CD4-positive, alpha-beta T cell treated with Interleukin-4 for 4 hours (primary cell): Measurements from ENCODE around the gene SEH1L.
"Not testable (repeated sequence)": the region's sequence is repeated elsewhere in the genome, so short reads cannot be mapped to it uniquely, and the experiment has no call there.

Source experiments
- DNase-seq: peaks from one replicate; pipeline ENCODE4 v3.0.0-alpha.2; 2020

SEH1L gene

DNA sequence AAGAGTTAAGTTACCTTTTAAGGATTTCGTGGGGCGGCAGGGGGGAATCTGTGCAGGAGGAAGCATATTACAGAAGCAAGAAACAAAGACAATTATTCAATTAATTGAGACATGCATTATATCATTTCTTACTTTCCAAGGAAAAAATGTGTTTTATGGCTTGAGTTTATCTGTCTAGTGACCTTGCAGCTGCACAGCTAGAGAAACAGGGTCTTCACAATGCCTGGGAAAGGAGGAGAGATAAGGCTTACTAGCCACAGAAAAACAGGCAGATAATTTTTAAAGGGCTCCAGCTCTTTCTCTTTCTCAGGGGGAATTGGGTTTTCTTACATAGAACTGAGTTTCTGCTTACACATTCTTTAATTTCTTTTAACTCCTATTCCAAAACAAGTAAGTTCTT lies 49.5 kb downstream of the SEH1L start:
- not testable (repeated sequence) for DNase-seq

DNA sequence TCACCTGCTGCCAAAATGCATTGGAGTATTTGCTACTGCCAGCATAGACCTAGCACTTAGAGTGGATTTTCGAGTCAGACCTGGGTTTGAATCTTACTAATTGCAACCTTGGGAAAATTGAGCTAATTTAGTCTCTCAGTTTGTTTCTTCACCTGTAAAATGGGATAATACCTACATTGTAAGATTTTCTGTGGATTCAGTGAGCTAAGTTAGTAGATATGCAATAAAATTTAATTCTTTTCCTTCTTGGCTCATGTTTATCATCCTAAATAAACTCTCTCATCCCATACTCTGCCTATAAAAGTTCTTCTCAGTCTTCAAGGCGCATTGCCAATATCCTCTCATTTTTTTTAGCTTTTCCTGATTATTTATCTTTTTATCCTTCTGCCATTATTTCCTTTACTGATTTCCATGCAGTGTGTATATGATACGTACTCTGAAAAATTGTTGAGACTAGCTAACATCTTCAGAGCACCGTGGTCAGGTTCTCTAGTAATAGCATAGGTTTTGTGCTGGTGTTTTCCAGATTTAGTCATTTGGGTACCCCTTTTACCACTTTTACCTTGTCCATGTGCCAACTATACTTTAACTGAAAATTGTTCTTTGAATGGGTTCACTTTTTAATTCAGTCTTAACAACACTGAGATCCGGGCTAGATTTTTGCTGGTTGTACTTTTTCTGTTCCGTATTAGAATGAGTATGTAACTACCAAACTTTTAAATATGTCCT lies 50.7 kb downstream of the SEH1L start:
- no peak for DNase-seq

DNA sequence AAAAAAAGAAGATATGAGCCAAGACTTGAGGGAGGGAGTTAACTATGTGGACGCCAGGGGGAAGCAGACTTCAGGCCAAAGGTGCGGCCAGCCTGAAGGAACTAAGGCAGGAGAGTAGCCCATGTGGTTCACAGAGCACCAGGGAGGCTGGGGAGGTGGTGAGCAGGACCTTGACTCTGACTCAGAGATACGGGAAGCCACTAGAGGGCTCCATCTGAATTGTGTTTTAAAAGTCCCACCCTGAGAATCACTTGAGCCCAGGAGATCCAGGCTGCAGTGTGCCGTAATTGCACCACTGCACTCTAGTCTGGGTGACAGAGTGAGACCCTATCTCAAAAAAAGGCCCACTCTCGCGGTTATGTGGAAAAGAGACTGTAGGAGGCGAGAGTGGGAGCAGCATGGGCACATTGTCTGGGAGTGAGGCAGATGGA lies 55.7 kb downstream of the SEH1L start:
- no peak for DNase-seq

DNA sequence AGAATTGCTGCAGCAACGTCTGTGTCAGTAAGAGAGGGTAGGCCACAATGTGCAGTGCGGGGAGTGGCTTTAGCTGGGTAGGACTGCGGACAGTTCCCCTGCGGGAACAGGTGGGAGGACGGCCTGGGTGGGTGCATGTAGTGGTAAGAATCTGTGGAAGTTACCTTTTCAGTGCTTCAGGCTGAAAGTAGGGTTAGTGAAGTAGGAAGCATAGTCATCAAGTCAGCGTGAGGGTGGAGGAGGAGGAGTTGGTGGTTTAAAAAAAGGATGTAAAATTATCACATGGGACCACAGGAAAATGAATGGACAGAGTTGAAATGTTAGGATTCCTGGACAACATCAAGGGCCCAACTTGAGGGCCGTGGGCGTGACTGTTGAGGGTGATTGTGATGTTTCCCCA lies 56.6 kb downstream of the SEH1L start:
- no peak for DNase-seq

DNA sequence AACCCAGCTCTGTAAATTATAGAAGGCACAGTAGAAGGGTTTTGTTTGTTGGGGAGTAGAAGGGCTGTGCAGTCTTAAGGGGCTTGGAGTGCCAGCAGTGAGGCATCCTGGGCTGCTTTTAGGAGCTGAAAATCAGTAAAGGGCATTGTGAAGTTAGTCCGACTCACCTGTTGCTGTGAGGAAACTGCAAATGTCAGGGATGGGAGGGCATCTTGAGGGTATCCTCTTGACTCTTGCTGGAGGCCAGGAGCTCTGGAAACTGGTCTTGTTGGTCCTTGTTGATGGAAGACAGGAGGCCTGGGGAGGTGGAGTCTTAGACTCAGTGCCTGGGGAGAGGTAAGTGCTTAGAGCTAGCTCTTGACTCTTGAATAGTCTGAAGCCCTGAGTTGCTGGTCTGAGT lies 57.5 kb downstream of the SEH1L start:
- DNase-seq: no peak

DNA sequence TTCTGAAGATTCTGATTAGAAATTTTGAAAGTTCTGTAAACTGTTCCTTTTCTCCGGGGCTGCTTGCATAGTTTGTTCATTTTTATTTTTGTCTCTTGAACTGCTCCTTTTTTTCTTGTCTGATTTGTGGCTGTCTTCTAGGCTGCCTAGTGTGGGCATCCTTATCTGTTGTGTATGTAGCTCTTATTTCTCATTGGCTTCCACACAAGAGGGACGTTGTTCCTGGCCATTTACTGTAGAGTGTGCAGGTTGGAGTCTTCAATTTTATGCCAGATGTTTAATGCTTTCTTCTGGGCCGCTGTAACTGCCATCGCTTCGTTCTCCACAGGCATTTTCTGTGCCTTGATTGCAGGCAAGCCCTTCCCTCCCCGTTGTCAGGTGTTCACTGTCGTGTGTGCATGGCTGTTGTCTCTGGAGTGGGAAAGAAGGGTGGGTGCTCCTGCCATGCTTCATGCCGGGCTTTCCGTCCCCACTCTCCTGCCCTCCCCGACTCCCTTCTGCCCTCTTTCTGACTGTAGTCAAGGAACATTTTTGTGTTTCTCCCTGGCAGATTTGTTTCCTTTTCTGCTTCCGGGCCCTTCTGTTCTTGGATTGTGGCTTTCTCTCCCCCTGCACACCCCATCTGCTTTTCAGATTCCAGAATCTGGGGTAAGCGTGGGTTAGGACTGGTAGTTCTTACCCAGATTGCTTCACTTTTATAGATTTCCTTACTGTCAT lies 58.9 kb downstream of the SEH1L start:
- DNase-seq: no peak

DNA sequence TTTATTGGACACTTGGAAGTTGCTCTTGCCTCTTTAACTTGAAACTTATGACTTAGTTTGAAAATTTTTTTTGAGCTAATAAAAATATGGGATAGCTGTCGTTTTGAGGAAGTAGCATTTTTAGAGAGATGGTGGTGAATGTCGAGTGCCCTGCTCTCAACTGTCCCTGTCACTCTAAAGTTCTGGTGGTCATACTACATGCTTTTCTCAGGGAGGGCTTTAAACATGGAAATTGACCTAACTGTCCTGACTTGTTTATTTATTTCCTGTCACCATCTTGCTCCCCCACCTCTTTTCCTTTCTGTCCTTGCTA lies 59.4 kb downstream of the SEH1L start:
- no peak for DNase-seq

DNA sequence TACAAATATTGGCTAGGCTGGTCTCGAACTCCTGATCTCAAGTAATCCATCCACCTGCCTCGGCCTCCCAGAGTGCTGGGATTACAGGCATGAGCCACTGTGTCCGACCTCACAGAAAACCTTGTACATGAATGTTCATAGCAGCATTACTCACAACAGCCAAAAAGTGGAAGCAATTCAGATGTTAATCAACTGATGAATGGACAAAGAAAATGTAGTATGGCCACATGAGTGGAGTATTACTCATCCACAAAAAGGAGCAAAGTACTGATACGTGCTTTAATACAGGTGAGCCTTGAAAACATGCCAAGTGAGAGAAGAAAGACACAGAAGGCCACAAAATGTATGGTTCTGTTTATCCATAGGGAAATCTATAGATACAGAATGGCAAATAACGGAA lies 63.9 kb downstream of the SEH1L start:
- no peak for DNase-seq

DNA sequence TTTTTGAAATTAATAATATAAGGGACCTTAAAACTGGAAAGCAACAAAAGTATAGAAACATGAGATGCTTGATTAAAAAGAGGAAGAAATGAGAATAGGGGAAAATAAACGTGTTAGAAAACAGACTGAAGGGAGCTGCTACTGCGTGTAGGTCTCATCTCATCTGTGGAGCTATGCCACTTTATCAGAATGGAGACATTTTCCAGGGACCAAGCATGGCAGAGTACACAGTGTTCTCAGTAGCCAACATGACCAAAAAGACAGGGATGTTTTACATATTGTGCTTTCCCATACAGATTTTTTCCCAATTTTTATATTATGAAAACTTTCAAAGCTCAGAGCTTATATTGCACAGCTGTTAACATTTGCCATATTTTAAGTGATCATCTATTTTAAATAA lies 66.4 kb downstream of the SEH1L start:
- DNase-seq: no peak

DNA sequence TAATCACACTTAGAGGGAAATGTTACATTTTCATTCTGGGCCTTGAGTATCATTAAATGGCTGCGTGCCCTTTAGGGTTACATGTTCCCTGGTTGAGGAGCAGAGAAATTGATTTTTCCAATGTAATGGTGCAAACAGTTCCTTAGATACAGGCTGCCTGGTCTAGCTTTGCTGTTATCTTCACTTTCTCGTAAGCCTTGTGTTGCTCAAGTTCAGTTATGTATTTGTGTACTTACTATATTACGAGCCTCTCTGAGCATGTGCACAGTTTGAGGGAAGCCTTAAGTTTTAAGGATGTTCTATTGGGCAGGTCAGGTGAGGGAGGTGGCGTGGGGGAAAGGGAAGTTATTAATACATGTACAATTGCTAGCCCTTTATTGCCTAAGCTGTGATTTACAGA lies 67.0 kb downstream of the SEH1L start:
- DNase-seq: no peak

DNA sequence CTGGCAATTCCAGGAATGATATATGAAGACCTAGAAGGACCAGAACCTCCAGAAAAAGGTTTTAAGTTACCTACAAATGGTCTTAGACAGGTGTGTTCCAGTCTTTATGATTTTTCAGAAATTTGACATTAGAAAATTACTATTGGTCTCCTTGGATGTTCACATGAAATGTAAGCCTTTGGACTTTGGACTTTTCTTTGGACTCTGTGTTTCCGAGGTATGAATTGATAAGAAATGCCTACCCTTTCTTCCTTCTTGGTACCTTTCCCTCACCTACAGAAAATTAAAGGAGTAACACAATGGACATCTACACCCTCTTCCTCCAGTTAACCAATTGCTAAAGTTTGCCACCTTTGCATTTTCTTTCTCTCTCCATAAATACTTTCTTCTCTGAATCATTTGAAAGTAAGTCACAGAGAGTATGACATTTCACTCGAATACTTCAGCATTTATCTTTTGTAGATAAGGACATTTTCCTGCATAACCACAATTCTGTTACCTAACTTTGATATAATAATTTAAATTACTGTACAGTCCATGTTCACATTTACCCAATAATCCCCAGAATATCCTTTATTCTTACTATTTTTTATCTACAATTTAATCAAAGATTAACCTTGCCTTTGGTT lies 69.5 kb downstream of the SEH1L start:
- DNase-seq: no peak

DNA sequence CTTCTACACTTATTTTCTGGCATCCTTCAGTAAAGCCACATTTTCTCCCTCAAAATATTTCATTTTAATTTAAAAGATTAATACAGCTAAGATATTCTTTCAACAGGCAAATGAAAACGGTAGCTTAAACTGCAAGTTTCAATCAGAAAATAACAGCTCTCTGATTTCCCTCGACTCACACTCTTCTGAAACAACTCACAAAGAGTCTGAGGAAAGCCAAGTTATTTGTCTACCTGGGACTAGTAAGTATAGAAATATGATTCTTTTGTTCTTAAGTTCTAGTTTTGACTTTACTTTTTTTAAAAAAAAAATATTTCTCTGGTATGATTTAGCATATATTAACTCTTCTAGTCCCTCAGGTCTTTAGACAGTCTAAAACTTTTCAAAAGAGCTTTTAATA lies 70.6 kb downstream of the SEH1L start:
- no peak for DNase-seq

DNA sequence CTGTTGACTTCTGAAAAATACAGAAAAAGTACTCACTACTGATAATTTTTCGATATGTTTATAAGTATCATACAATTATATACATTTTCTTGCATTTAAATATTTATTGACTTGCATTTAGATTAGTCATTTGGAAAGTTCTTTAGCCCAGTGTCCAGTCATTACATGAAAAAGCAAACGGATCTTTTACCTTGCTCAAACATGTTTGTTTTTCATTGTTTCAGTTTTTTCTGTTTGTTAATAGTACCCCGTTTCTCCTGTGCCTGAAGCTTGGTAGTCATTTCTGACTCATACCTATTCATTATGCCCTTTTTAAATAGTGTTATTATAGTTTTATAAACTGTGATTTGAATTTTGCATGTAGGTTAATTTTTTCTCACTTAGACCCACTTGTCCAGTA lies 71.5 kb downstream of the SEH1L start:
- DNase-seq: no peak

DNA sequence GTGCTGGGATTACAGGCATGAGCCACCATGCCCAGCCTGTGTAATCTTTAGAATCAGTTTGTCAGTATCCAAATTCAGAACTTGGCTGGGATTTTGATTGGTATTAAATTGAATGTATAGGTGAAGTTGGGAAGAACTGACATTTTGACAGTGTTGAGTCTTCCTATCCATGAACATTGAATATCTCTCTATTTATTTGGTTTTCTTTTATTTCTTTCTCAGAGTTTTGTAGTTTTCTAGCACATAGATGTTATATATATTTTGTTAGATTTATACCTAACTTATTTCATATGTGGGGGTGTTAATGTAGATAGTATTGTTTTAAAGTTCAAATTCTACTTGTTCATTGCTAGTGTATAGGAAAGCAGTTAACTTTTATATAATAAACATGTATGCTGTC lies 74.8 kb downstream of the SEH1L start:
- DNase-seq: no peak

DNA sequence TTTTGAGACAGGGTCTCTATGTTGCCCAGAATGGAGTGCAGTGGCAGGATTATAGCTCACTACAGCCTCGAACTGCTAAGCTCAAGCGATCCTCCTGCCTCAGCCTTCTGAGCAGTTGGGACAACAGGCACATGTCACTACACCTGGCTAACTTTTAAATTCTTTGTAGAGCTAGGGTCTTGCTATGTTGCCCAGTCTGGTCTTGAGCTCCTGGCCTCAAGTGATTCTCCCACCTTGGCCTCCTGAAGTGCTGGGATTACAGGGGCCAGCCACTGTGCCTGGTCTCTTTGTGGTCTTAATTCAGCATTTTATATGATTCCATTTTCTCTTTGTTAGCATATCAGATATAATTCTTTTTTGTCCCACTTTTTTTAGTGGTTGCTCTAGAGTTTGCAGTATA lies 77.4 kb downstream of the SEH1L start:
- no peak for DNase-seq

DNA sequence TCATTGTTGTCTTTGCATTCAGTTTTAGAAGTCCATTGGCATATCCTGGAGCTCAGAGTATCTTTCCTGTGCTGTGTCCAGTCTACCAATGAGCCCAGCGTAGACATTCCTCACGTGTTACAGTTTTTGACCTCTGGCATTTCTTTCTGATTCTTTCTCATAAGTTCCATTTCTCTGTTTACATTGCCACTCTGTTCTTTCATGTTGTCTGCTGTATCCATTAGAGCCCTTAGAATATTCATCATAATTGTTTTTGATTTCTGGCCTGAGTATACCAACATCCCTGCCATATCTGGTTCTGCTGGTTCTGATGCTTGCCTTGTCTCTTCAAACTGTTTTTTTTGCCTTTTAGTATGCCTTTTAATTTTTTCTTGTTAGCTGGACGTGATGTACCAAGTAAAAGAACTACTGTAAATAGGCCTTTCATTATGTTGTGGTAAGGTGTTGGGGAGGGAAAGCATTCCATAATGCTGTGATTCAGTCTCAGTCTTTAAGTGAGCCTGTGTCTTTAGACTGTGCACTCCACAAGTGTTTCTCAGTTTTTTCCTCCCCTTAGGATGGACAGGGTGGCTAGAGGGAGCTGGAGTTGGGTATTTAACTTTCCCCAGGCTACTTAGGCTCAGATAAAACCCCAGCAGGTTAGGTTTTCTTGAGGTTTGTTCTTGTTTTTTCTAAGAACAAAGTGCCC lies 78.9 kb downstream of the SEH1L start:
- no peak for DNase-seq

DNA sequence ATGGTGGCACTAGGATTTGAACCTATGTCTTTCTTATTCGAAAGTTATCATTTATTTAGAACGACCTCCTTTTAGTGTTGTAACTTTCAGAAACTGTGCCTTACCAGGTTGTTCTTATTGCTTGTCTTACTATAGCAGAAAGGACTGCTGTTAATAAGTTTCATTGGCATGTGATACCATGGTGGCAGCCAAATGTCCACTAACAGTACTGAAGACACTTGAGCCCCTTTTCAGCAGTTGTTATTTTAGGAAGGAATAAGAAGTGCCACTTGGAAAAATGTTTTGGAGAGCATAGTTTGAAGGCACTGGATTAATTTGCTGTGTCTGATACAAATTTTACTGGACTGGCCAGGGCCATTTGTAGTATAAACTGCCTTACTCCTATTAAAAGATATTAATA lies 81.1 kb downstream of the SEH1L start:
- DNase-seq: no peak

DNA sequence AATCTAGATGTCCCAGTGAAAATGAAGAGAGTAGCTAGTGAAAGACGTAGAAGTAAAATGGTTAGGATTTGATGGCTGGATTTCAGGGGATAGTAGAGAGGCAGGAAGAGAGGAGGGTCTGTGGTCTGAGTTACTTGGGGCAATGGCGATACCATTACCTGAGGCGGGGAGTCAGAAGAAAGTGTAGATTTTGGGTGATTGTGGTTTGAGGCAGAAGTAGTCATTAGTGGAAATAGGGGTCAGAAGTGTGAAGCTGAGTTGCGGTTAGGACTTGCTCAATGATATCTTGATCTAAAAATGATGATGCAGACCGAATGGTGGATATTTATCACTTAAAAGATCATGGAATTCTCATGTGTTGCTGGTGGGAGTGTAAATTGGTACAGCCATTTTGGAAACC lies 84.4 kb downstream of the SEH1L start:
- DNase-seq: no peak

DNA sequence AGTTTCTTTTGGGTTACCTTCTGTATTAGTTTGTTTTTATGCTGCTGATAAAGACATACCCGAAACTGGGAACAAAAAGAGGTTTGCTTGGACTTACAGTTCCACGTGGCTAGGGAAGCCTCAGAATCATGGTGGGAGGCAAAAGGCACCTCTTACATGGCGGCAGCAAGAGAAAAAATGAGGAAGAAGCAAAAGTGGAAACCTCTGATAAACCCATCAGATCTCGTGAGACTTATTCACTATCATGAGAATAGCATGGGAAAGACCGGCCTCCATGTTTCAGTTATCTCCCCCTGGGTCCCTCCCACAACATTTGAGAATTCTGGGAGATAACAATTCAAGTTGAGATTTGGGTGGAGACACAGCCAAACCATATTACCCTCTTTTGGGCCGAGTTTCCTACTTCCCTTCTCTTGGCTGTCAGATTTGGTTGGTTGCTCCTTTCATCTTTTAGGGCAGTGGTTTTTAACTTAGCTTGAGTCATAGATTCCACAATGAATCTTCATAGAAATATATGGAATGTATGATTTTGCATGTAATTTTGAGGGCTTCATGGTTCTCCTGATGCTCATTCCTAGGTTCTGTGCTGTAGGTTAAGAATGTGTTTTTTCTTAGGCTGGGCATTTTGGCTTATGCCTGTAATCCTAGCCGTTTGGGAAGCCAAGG lies 87.6 kb downstream of the SEH1L start:
- no peak for DNase-seq

DNA sequence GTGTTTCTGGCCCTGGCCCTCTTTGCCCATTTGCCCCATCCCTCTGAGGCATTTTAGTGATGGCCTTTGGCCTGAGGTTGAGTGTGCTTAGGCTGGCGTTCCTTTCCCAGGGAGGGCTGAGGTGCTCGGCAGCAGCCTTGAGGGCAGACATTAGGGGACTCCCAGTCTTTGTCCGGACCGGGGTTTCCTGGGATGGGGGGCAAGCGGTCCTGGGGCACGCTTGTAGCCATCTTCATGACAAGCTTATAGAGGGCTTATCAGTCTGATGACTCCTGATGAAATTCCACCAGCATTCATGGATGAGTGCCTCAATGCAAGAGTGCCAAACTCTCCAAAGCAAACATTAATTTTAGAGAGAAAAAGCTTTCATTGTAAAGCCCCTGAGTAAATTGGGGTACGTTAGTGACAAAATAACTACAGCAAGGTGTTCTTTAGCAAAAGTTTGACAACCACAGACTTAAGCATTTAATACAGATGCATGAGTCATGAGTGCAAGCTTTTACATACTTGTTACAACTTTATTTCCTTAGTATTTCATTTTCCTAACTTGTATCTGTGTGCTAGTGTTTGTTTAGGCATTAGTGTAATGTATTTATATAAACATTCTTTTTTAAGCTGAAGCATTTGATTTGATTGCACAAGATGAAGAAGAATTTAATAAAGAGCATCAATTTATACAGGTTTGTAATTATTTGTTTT lies 89.0 kb downstream of the SEH1L start:
- DNase-seq: no peak
